Ascending aorta (tissue), 2 donors: ENCODE results near the gene MRPS6. TPM values are rescaled to one million over a fixed set of nuclear protein-coding genes. Genes with fewer than 3 reads are reported as not detected.

Source experiments
- DNase-seq, 2 donors: peaks; one replicate each; pipeline ENCODE4 v3.0.0-alpha.2; 2019; ENCODE audit warnings: low spot score in 2 of 2
- H3K27ac ChIP-seq, 2 donors: fragments of 200-600 bp; sonication (generic); one replicate each; pipeline ENCODE4 v1.5.1; 2016 to 2017; ENCODE audit warnings: mild to moderate bottlenecking in 1 of 2
- H3K27me3 ChIP-seq: fragments of 200-600 bp; sonication (generic); one replicate; pipeline ENCODE4 v1.5.1; 2017
- H3K36me3 ChIP-seq, 2 donors: fragments of 200-600 bp; sonication (generic); one replicate each; pipeline ENCODE4 v1.5.1; 2016
- H3K4me1 ChIP-seq, 2 donors: fragments of 200-600 bp; sonication (generic); one replicate each; pipeline ENCODE4 v1.5.1; 2016 to 2017; ENCODE audit warnings: mild to moderate bottlenecking in 1 of 2
- H3K4me3 ChIP-seq, 2 donors: fragments of 200-600 bp; sonication (generic); one replicate each; pipeline ENCODE4 v1.5.1; 2016 to 2017; ENCODE audit warnings: mild to moderate bottlenecking in 1 of 2
- H3K9me3 ChIP-seq, 2 donors: fragments of 200-600 bp; sonication (generic); one replicate each; pipeline ENCODE4 v1.5.1; 2016
- intact Hi-C: fragments of 100-400 bp; cut with DNase I; formaldehyde crosslinking; loops from one replicate; pipeline ENCODE4 v1.15.1; 2023
- total RNA-seq: library from RNA; depleted of rRNA; stranded (reverse); fragments of >200 nt; gene quantifications from one replicate; pipeline ENCODE4 v1.1.0, GENCODE V29; 2016
- TF ChIP-seq, protein P1 (sequence below), 3 experiments: fragments of 200-600 bp in 2 of 3; fragments of 450-650 bp in 1 of 3; sonication (generic) in 2 of 3; IDR thresholded peaks; one replicate each; pipeline ENCODE4 v1.5.1; 2016 to 2019; ENCODE audit warnings: antibody characterized with exemption in 3 of 3, mild to moderate bottlenecking in 1 of 3, moderate library complexity in 1 of 3

Gene MRPS6
- total RNA-seq, 1 donor from 2014 or later = 17.8 TPM

DNA sequence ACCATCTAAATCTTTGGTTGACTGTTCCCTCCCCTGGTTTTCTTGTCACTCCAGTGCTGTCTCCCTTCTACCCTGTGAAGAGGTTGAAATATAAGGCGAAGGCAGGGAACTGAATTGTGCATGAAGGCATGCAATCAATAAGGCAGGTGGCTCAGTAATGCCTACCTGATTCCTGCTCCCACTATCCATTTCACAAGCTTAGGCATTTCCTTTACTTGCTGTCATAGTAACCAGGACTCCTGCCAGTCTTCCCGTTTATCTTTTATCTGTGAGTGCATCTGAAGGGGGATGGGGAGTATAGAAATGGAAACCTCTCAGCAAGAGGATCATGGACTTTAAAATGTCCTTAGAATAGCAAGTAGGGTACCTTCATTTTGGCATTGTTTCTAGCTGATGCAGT lies 40.5 kb downstream of the MRPS6 start:
- no peaks in the 10 kb centered on the region for H3K36me3 ChIP-seq
- TF ChIP-seq, protein P1, sequence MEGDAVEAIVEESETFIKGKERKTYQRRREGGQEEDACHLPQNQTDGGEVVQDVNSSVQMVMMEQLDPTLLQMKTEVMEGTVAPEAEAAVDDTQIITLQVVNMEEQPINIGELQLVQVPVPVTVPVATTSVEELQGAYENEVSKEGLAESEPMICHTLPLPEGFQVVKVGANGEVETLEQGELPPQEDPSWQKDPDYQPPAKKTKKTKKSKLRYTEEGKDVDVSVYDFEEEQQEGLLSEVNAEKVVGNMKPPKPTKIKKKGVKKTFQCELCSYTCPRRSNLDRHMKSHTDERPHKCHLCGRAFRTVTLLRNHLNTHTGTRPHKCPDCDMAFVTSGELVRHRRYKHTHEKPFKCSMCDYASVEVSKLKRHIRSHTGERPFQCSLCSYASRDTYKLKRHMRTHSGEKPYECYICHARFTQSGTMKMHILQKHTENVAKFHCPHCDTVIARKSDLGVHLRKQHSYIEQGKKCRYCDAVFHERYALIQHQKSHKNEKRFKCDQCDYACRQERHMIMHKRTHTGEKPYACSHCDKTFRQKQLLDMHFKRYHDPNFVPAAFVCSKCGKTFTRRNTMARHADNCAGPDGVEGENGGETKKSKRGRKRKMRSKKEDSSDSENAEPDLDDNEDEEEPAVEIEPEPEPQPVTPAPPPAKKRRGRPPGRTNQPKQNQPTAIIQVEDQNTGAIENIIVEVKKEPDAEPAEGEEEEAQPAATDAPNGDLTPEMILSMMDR (IDR thresholded peaks at IDR 0.05) = no peak
- intact Hi-C loops = no loop called here
- H3K4me1 ChIP-seq = peaks cover 0 to 3% of the 10 kb centered on the region in 2 donors
- H3K27me3 ChIP-seq = no peaks in the 10 kb centered on the region
- no peak for DNase-seq
- no peaks in the 10 kb centered on the region for H3K9me3 ChIP-seq
- no peak overlapping the region for H3K4me3 ChIP-seq
- no peak overlapping the region for H3K27ac ChIP-seq

DNA sequence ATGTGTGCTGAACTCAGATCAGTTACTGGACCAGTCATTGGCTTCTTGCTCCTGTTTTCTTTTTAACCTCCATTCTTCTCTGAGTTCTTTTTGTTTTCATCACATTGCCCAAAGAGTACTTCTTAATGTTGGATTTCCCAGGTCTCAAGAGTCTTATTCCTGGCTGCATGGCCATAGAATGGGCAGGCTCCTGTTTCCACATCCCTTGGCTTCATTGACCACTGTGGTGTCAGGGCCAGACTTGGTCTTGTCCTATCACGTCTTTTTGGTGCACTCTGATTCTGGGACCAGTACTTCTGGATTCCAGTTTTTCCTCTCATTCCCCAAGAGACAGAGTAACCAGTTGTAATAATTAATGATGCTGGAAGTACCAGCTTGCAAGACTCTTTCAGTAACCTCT lies 41.8 kb downstream of the MRPS6 start:
- H3K36me3 ChIP-seq = no peaks in the 10 kb centered on the region
- TF ChIP-seq, protein P1 (IDR thresholded peaks at IDR 0.05) = no peak
- no peak overlapping the region for H3K4me3 ChIP-seq

DNA sequence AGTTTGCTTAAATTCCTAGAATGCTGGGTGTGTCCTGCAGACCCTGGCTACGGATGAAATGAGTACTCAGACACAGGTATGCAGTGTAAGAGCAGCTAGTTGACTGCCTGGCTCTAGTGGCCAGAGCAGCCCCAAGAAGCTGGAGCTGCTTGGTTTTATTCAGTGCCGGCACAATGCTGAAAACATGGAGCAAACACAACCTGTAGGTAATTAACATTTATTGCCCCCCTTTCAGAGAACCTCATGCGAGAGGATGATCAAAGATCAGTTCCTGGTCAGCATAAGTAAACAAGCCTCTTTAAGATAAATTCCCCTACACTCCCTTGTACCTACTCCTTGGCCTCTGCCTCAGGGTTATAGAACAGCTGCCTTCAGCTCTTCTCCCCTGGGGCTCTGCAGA lies 43.2 kb downstream of the MRPS6 start:
- intact Hi-C loops = no loop called here
- H3K36me3 ChIP-seq = no peaks in the 10 kb centered on the region
- no peaks in the 10 kb centered on the region for H3K9me3 ChIP-seq
- no peak overlapping the region for H3K4me3 ChIP-seq
- H3K27me3 ChIP-seq = no peaks in the 10 kb centered on the region
- H3K27ac ChIP-seq = peak overlapping the region in 1 of 2 donors; percentile 19
- H3K4me1 ChIP-seq = peaks cover 0 to 9% of the 10 kb centered on the region in 2 donors
- no peak for DNase-seq
- TF ChIP-seq, protein P1 (IDR thresholded peaks at IDR 0.05) = no peak

More for the DNA sequence above, 41.8 kb downstream of the MRPS6 start:
- intact Hi-C loops = no loop called here
- Histone ChIP-seq H3K27ac (peak overlapping the region in 1 of 2 donors; percentile 1), H3K27me3 (no peaks in the 10 kb centered on the region), H3K4me1 (peaks cover 0 to 5% of the 10 kb centered on the region in 2 donors), H3K9me3 (no peaks in the 10 kb centered on the region)
- no peak for DNase-seq

DNA sequence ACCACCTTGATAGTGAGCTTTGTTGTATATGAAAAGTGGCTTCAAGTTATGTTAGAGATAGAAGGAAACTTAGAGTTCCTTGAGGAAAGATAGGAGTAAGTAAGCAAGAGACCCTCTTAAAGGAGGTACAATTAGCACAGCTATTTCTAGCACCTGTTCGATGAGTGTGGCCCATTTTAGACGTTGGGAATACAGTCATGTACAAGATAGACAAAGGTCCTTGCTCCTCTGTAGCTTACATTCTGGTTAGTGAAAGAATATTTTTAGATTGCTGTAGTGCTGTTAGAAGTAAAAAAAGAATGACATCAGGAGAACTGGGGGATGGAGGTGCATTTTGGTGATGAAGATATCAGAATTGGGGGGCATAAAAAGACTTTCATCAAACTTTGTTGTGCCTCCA lies 47.5 kb downstream of the MRPS6 start:
- Histone ChIP-seq H3K9me3 (no peaks in the 10 kb centered on the region), H3K36me3 (peaks cover 6 to 11% of the 10 kb centered on the region in 2 donors), H3K4me1 (peaks cover 4 to 28% of the 10 kb centered on the region in 2 donors), H3K4me3 (no peak overlapping the region), H3K27me3 (no peaks in the 10 kb centered on the region), H3K27ac (peak overlapping the region in 1 of 2 donors; percentile 11)
- TF ChIP-seq, protein P1 (IDR thresholded peaks at IDR 0.05) = no peak
- no peak for DNase-seq
- intact Hi-C loops = loop anchor here (10.0 kb wide), 2 partner anchors 196 to 476 kb away; partner anchors contain the start of genes CRYZL1 and ITSN1

DNA sequence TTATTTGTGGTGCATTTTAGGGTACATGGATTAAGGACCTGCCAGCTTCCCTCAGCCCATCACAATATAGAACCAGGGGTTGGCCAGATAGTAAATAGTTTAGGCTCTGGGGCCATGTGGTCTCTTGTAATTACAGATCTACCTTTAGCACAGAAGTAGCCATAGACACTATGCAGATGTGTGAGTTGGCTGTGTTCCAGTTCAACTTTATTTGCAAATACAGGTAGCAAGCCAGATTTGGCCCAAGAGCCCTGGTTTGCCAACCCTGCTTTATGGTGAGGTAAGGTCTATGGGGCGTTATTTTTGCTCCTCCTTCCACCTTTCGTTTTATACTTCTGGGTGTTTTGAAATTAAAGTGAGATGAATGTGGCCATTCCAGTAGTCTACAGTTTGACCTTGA lies 48.7 kb downstream of the MRPS6 start:
- DNase-seq = no peak
- TF ChIP-seq, protein P1 (IDR thresholded peaks at IDR 0.05) = no peak
- intact Hi-C loops = loop anchor here (2.0 to 10.0 kb wide), 3 partner anchors 21 to 477 kb away; partner anchors contain the start of genes CRYZL1 and ITSN1
- no peaks in the 10 kb centered on the region for H3K27me3 ChIP-seq
- peaks cover 7 to 40% of the 10 kb centered on the region in 2 donors for H3K4me1 ChIP-seq
- H3K4me3 ChIP-seq = no peak overlapping the region
- H3K27ac ChIP-seq = peak overlapping the region in 1 of 2 donors; percentile 25
- no peaks in the 10 kb centered on the region for H3K9me3 ChIP-seq
- peaks cover 10 to 19% of the 10 kb centered on the region in 2 donors for H3K36me3 ChIP-seq
